ENCODE measurements around the gene TBX3.

The TBX3 gene

GRCh38 chr12:114658002-114658441, 26.0 kb downstream of the TBX3 start:
- Histone ChIP-seq H3K4me1 (ENCODE audit: insufficient read depth, low read length) (no peaks in the 10 kb centered on the region), H3K4me3 (ENCODE audit: low read depth in 1 of 2, low read length in 2 of 2) (no peak overlapping the region), H3K4me2 (ENCODE audit: insufficient read depth, low read length) (no peak overlapping the region), H2AFZ (ENCODE audit: low read depth, low read length) (no peak overlapping the region), H4K20me1 (ENCODE audit: insufficient read depth, low read length) (no peaks in the 10 kb centered on the region), H3K79me2 (ENCODE audit: insufficient read depth, low read length) (no peaks in the 10 kb centered on the region), H3K36me3 (ENCODE audit: insufficient read depth, low read length) (no peaks in the 10 kb centered on the region), H3K9me3 (ENCODE audit: insufficient read depth, low read length, severe bottlenecking) (no peaks in the 10 kb centered on the region), H3K27ac (ENCODE audit: low read length) (no peak overlapping the region), H3K9ac (ENCODE audit: low read depth, low read length) (no peak overlapping the region), H3K27me3 (ENCODE audit: insufficient read depth, low read length, poor library complexity) (peaks cover 3% of the 10 kb centered on the region)
- TF ChIP-seq EZH2 (IDR thresholded peaks at IDR 0.05; ENCODE audit: borderline replicate concordance, low read depth, low read length, severe bottlenecking) (no peak), CTCF (IDR thresholded peaks at IDR 0.05; ENCODE audit: borderline replicate concordance, extremely low read depth, low read length, poor library complexity, severe bottlenecking) (no peak)
- DNase-seq = no peak
- no peak for ATAC-seq (ENCODE audit: insufficient read depth, low read depth)

GRCh38 chr12:114657597-114657920, 26.4 kb downstream of the TBX3 start:
- no peak overlapping the region for H3K9ac ChIP-seq (ENCODE audit: low read depth, low read length)
- no peak for ATAC-seq (ENCODE audit: insufficient read depth, low read depth)
- peaks cover 3% of the 10 kb centered on the region for H3K27me3 ChIP-seq (ENCODE audit: insufficient read depth, low read length, poor library complexity)
- no peaks in the 10 kb centered on the region for H3K79me2 ChIP-seq (ENCODE audit: insufficient read depth, low read length)
- no peaks in the 10 kb centered on the region for H3K36me3 ChIP-seq (ENCODE audit: insufficient read depth, low read length)
- TF ChIP-seq EZH2 (IDR thresholded peaks at IDR 0.05; ENCODE audit: borderline replicate concordance, low read depth, low read length, severe bottlenecking) (no peak), CTCF (IDR thresholded peaks at IDR 0.05; ENCODE audit: borderline replicate concordance, extremely low read depth, low read length, poor library complexity, severe bottlenecking) (no peak)
- no peak overlapping the region for H3K4me3 ChIP-seq (ENCODE audit: low read depth in 1 of 2, low read length in 2 of 2)
- H3K4me2 ChIP-seq (ENCODE audit: insufficient read depth, low read length) = no peak overlapping the region
- no peak overlapping the region for H2AFZ ChIP-seq (ENCODE audit: low read depth, low read length)
- no peaks in the 10 kb centered on the region for H3K9me3 ChIP-seq (ENCODE audit: insufficient read depth, low read length, severe bottlenecking)
- H3K27ac ChIP-seq (ENCODE audit: low read length) = no peak overlapping the region
- H4K20me1 ChIP-seq (ENCODE audit: insufficient read depth, low read length) = no peaks in the 10 kb centered on the region
- H3K4me1 ChIP-seq (ENCODE audit: insufficient read depth, low read length) = no peaks in the 10 kb centered on the region
- no peak for DNase-seq

GRCh38 chr12:114656906-114657596, 26.9 kb downstream of the TBX3 start:
- H3K9ac ChIP-seq (ENCODE audit: low read depth, low read length) = no peak overlapping the region
- no peak overlapping the region for H2AFZ ChIP-seq (ENCODE audit: low read depth, low read length)
- H3K36me3 ChIP-seq (ENCODE audit: insufficient read depth, low read length) = no peaks in the 10 kb centered on the region
- H4K20me1 ChIP-seq (ENCODE audit: insufficient read depth, low read length) = no peaks in the 10 kb centered on the region
- no peaks in the 10 kb centered on the region for H3K79me2 ChIP-seq (ENCODE audit: insufficient read depth, low read length)
- H3K27me3 ChIP-seq (ENCODE audit: insufficient read depth, low read length, poor library complexity) = peaks cover 3% of the 10 kb centered on the region
- no peak for DNase-seq
- TF ChIP-seq EZH2 (IDR thresholded peaks at IDR 0.05; ENCODE audit: borderline replicate concordance, low read depth, low read length, severe bottlenecking) (no peak), CTCF (IDR thresholded peaks at IDR 0.05; ENCODE audit: borderline replicate concordance, extremely low read depth, low read length, poor library complexity, severe bottlenecking) (no peak)
- no peak overlapping the region for H3K4me3 ChIP-seq (ENCODE audit: low read depth in 1 of 2, low read length in 2 of 2)
- no peaks in the 10 kb centered on the region for H3K9me3 ChIP-seq (ENCODE audit: insufficient read depth, low read length, severe bottlenecking)
- H3K4me1 ChIP-seq (ENCODE audit: insufficient read depth, low read length) = no peaks in the 10 kb centered on the region
- no peak overlapping the region for H3K4me2 ChIP-seq (ENCODE audit: insufficient read depth, low read length)
- H3K27ac ChIP-seq (ENCODE audit: low read length) = no peak overlapping the region
- no peak for ATAC-seq (ENCODE audit: insufficient read depth, low read depth)
